ENCODE data around the gene CBFA2T2. TPM values are rescaled to one million over a fixed set of nuclear protein-coding genes. Genes with fewer than 3 reads are reported as not detected.

Gene CBFA2T2
- total and polyA plus RNA-seq, 10 of the 15 experiments (the other 5 are each of a cell fraction or from before 2014, with no cell fraction given), result 0.61 to 8.6 (median 5.5) TPM

DNA sequence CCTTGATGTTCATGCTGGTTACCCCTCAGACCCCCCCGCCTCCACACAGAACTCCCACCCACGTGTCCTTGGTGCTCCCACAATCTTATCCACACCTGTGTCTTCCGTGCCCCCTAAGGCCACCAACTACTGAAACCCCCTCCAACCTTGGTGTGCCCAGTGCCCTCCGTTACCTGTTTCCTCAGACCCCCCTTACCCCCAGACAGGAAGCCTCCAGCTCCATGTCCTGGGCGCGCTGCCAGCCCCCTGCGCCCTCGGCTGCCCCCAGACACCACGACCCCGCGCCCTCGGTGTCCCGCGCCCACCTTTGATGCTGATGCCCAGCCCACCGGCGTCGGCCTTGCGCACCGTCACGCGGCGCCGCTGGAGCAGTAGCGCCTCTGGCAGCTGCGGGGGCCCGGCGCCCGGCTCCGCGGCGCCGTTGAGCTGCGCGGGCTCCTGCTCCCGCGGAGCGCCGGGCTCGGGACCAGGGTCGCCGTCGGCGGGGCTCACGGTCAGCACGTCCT lies 46.8 kb upstream of the CBFA2T2 start:
- 3% methylated on average over 14 of the region's 45 CpGs for WGBS (ENCODE audit: insufficient coverage, insufficient replicate concordance, low lambda C conversion rate, missing lambda C conversion rate)
- BruUV-seq (replicated peaks), result no TSS peak
- Histone ChIP-seq H3K9me3 (replicated peaks; ENCODE audit: control insufficient read depth, insufficient read depth, low read length) (no peaks in the 10 kb centered on the region), H3K27me3 (replicated peaks in 1 of 2; ENCODE audit: control insufficient read depth in 2 of 2, insufficient read depth in 2 of 2, low read length in 1 of 2) (no peaks in the 10 kb centered on the region; a peak in 1 of 4 replicates), H3K79me2 (ENCODE audit: control insufficient read depth, insufficient read depth, low read length) (no peaks in the 10 kb centered on the region), H3K36me3 (ENCODE audit: control insufficient read depth in 2 of 2, insufficient read depth in 2 of 2, low read length in 1 of 2) (no peaks in the 10 kb centered on the region), H3K4me1 (ENCODE audit: control insufficient read depth, insufficient read depth, low read length) (peaks cover 26% of the 10 kb centered on the region), H4K20me1 (ENCODE audit: control insufficient read depth, insufficient read depth) (no peaks in the 10 kb centered on the region), H3K9ac (ENCODE audit: control insufficient read depth, insufficient read depth, low read length) (peak overlapping the region; percentile 27; the same call in 1 of the 2 replicates), H3K27ac (ENCODE audit: control insufficient read depth, insufficient read depth) (no peak overlapping the region), H2AFZ (ENCODE audit: control insufficient read depth, low read depth, low read length) (peak overlapping the region; percentile 51), H3K4me3 (peak overlapping the region; percentile 77), H3K4me2 (ENCODE audit: control insufficient read depth, insufficient read depth) (peak overlapping the region; percentile 93)
- no peak for DNase-seq (ENCODE audit: low read depth, low spot score)
- TF ChIP-seq, protein P1, sequence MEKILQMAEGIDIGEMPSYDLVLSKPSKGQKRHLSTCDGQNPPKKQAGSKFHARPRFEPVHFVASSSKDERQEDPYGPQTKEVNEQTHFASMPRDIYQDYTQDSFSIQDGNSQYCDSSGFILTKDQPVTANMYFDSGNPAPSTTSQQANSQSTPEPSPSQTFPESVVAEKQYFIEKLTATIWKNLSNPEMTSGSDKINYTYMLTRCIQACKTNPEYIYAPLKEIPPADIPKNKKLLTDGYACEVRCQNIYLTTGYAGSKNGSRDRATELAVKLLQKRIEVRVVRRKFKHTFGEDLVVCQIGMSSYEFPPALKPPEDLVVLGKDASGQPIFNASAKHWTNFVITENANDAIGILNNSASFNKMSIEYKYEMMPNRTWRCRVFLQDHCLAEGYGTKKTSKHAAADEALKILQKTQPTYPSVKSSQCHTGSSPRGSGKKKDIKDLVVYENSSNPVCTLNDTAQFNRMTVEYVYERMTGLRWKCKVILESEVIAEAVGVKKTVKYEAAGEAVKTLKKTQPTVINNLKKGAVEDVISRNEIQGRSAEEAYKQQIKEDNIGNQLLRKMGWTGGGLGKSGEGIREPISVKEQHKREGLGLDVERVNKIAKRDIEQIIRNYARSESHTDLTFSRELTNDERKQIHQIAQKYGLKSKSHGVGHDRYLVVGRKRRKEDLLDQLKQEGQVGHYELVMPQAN (conservative IDR thresholded peaks at IDR 0.05), result 0 out of 2 replicates have a peak, but pooled peaks have one; percentile 45
- TF ChIP-seq, protein P2, sequence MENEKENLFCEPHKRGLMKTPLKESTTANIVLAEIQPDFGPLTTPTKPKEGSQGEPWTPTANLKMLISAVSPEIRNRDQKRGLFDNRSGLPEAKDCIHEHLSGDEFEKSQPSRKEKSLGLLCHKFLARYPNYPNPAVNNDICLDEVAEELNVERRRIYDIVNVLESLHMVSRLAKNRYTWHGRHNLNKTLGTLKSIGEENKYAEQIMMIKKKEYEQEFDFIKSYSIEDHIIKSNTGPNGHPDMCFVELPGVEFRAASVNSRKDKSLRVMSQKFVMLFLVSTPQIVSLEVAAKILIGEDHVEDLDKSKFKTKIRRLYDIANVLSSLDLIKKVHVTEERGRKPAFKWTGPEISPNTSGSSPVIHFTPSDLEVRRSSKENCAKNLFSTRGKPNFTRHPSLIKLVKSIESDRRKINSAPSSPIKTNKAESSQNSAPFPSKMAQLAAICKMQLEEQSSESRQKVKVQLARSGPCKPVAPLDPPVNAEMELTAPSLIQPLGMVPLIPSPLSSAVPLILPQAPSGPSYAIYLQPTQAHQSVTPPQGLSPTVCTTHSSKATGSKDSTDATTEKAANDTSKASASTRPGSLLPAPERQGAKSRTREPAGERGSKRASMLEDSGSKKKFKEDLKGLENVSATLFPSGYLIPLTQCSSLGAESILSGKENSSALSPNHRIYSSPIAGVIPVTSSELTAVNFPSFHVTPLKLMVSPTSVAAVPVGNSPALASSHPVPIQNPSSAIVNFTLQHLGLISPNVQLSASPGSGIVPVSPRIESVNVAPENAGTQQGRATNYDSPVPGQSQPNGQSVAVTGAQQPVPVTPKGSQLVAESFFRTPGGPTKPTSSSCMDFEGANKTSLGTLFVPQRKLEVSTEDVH (IDR thresholded peaks at IDR 0.05; ENCODE audit: low read depth, partially characterized antibody), result no peak
- TF ChIP-seq GATAD2B (conservative IDR thresholded peaks at IDR 0.05; ENCODE audit: low read depth) (0 out of 2 replicates have a peak, but pooled peaks have one; percentile 74), BHLHE40 (IDR thresholded peaks at IDR 0.05; ENCODE audit: borderline replicate concordance in 1 of 2, low read depth in 2 of 2, low read length in 1 of 2) (0 out of 4 replicates have a peak, but pooled peaks of 1 of the 2 experiments have one; percentile 21)
- peak; percentile 3; the same call in 1 of the 3 replicates for ATAC-seq
- in situ Hi-C loops (cut with MboI) (no loop called here), intact Hi-C loops (cut with micrococcal nuclease; ENCODE audit: unreplicated experiment) (no loop called here)
- CTCF ChIA-PET, result no interaction called here
- FAIRE-seq, result no peak
- SMC1A ChIA-PET (ENCODE audit: uncharacterized antibody, unreplicated experiment), result interaction anchor here (1.1 kb wide), 1 partner anchor 225 kb away, joined by 4 read pairs; no protein-coding TSS in a partner anchor
- RAD21 ChIA-PET (ENCODE audit: unreplicated experiment), result interaction anchor here (0.6 to 1.1 kb wide), 5 partner anchors 47 to 771 kb away, joined by 3 to 4 read pairs (median 3); partner anchors contain the start of genes ACTL10 and CBFA2T2
- POLR2A ChIA-PET, result no interaction called here
